ENCODE measurements around the gene HOXB5. TPM values are rescaled to one million over a fixed set of nuclear protein-coding genes. Genes with fewer than 3 reads are reported as not detected.

The HOXB5 gene
- total RNA-seq, 4 donors from 2014 or later: 0.11 to 1.6 (median 0.49) TPM; not detected in 1

GRCh38 chr17:48586355-48587258, 7.0 kb downstream of the HOXB5 start:
- H3K9me3 ChIP-seq: no peaks in the 10 kb centered on the region
- intact Hi-C loops (cut with DNase I): no loop called here
- no peak for DNase-seq
- no peak overlapping the region for H3K4me3 ChIP-seq (replicated peaks in 1 of 3)
- H3K27ac ChIP-seq: peak overlapping the region in 1 of 3 donors; percentile 42
- TF ChIP-seq POLR2A (IDR thresholded peaks at IDR 0.05) (no peak), CTCF (IDR thresholded peaks at IDR 0.05) (no peak)
- H3K4me1 ChIP-seq: peaks cover 0 to 23% of the 10 kb centered on the region in 2 donors
- WGBS, 2 donors: 27 to 29% methylated on average over 34 of the region's 34 CpGs
- no peaks in the 10 kb centered on the region for H3K36me3 ChIP-seq
- H3K27me3 ChIP-seq: peaks cover 62% of the 10 kb centered on the region

GRCh38 chr17:48584223-48584741, 9.3 kb downstream of the HOXB5 start:
- Histone ChIP-seq H3K27me3 (peaks cover 80% of the 10 kb centered on the region), H3K27ac (no peak overlapping the region), H3K9me3 (no peaks in the 10 kb centered on the region), H3K4me1 (peaks cover 0 to 23% of the 10 kb centered on the region in 2 donors), H3K36me3 (no peaks in the 10 kb centered on the region), H3K4me3 (replicated peaks in 1 of 3) (no peak overlapping the region)
- WGBS, 2 donors: 25 to 30% methylated on average over 2 of the region's 2 CpGs
- intact Hi-C loops (cut with DNase I): no loop called here
- DNase-seq: no peak
- TF ChIP-seq POLR2A (IDR thresholded peaks at IDR 0.05) (no peak), CTCF (IDR thresholded peaks at IDR 0.05) (no peak)

GRCh38 chr17:48583708-48584222, 9.8 kb downstream of the HOXB5 start:
- intact Hi-C loops (cut with DNase I): no loop called here
- peaks cover 83% of the 10 kb centered on the region for H3K27me3 ChIP-seq
- H3K36me3 ChIP-seq: no peaks in the 10 kb centered on the region
- H3K9me3 ChIP-seq: no peaks in the 10 kb centered on the region
- peaks cover 0 to 23% of the 10 kb centered on the region in 2 donors for H3K4me1 ChIP-seq
- 41 to 54% methylated on average over 3 of the region's 3 CpGs for WGBS, 2 donors
- no peak overlapping the region for H3K27ac ChIP-seq
- no peak for DNase-seq
- TF ChIP-seq CTCF (IDR thresholded peaks at IDR 0.05): no peak
- TF ChIP-seq POLR2A (IDR thresholded peaks at IDR 0.05): no peak
- no peak overlapping the region for H3K4me3 ChIP-seq (replicated peaks in 1 of 3)

- intact Hi-C loops (cut with DNase I): no loop called here
- TF ChIP-seq POLR2A (IDR thresholded peaks at IDR 0.05) (no peak), CTCF (IDR thresholded peaks at IDR 0.05) (no peak)
- H3K4me3 ChIP-seq (replicated peaks in 1 of 3): no peak overlapping the region
- peak overlapping the region in 1 of 3 donors; percentile 68 for H3K27ac ChIP-seq
- no peak for DNase-seq
- H3K27me3 ChIP-seq: peaks cover 89% of the 10 kb centered on the region
- H3K4me1 ChIP-seq: peaks cover 0 to 23% of the 10 kb centered on the region in 2 donors
- WGBS, 2 donors: 28 to 34% methylated on average over 7 of the region's 7 CpGs
- no peaks in the 10 kb centered on the region for H3K9me3 ChIP-seq
- H3K36me3 ChIP-seq: no peaks in the 10 kb centered on the region
Measured at GRCh38 chr17:48582750-48583069, 10.9 kb downstream of the HOXB5 start.
